Measurements from ENCODE around the gene PLA2G4E. TPM values are rescaled to one million over a fixed set of nuclear protein-coding genes. Genes with fewer than 3 reads are reported as not detected.

Gene PLA2G4E
- total and polyA plus RNA-seq, 7 donors, result 0.13 TPM; not detected in 6

- Histone ChIP-seq H3K4me1 (no peaks in the 10 kb centered on the region), H3K9me3 (no peaks in the 10 kb centered on the region), H3K4me3 (no peak overlapping the region), H3K27me3 (peaks cover 0 to 7% (median 0%) of the 10 kb centered on the region in 3 donors), H3K27ac (no peak overlapping the region), H3K36me3 (no peaks in the 10 kb centered on the region)
- DNase-seq, result no peak
- intact Hi-C loops (cut with DNase I), result no loop called here
- 94 to 95% methylated on average over 14 of the region's 14 CpGs for WGBS, 2 donors
- TF ChIP-seq POLR2AphosphoS5 (IDR thresholded peaks at IDR 0.05), result no peak
- no peak for TF ChIP-seq POLR2A (IDR thresholded peaks at IDR 0.05)
- no peak for TF ChIP-seq CTCF (IDR thresholded peaks at IDR 0.05)
Observed at GRCh38 chr15:42068601-42069000, 47.8 kb upstream of the PLA2G4E start.

- intact Hi-C loops (cut with DNase I), result no loop called here
- DNase-seq, result no peak
- H3K4me3 ChIP-seq, result no peak overlapping the region
- no peak overlapping the region for H3K27ac ChIP-seq
- H3K27me3 ChIP-seq, result peaks cover 0 to 7% (median 0%) of the 10 kb centered on the region in 3 donors
- TF ChIP-seq POLR2A (IDR thresholded peaks at IDR 0.05) (no peak), POLR2AphosphoS5 (IDR thresholded peaks at IDR 0.05) (no peak), CTCF (IDR thresholded peaks at IDR 0.05) (no peak), EP300 (IDR thresholded peaks at IDR 0.05) (no peak)
- H3K36me3 ChIP-seq, result no peaks in the 10 kb centered on the region
- no peaks in the 10 kb centered on the region for H3K9me3 ChIP-seq
- WGBS, 2 donors, result 35 to 47% methylated on average over 10 of the region's 10 CpGs
- no peaks in the 10 kb centered on the region for H3K4me1 ChIP-seq
Observed at GRCh38 chr15:42066764-42067415, 46.0 kb upstream of the PLA2G4E start.

- Histone ChIP-seq H3K4me3 (no peak overlapping the region), H3K27ac (no peak overlapping the region), H3K36me3 (no peaks in the 10 kb centered on the region), H3K27me3 (peaks cover 0 to 7% (median 0%) of the 10 kb centered on the region in 3 donors), H3K4me1 (no peaks in the 10 kb centered on the region), H3K9me3 (no peaks in the 10 kb centered on the region)
- WGBS, 2 donors, result 62 to 71% methylated on average over 7 of the region's 7 CpGs
- no peak for DNase-seq
- intact Hi-C loops (cut with DNase I), result no loop called here
- no peak for TF ChIP-seq CTCF (IDR thresholded peaks at IDR 0.05)
- no peak for TF ChIP-seq EP300 (IDR thresholded peaks at IDR 0.05)
- no peak for TF ChIP-seq POLR2A (IDR thresholded peaks at IDR 0.05)
- no peak for TF ChIP-seq POLR2AphosphoS5 (IDR thresholded peaks at IDR 0.05)
Observed at GRCh38 chr15:42065468-42065867, 44.6 kb upstream of the PLA2G4E start.

- TF ChIP-seq POLR2AphosphoS5 (IDR thresholded peaks at IDR 0.05), result no peak
- TF ChIP-seq POLR2A (IDR thresholded peaks at IDR 0.05), result no peak
- TF ChIP-seq CTCF (IDR thresholded peaks at IDR 0.05), result no peak
- TF ChIP-seq EP300 (IDR thresholded peaks at IDR 0.05), result no peak
- 20 to 32% methylated on average over 7 of the region's 7 CpGs for WGBS, 2 donors
- intact Hi-C loops (cut with DNase I), result no loop called here
Observed at GRCh38 chr15:42065033-42065432, 44.2 kb upstream of the PLA2G4E start.

GRCh38 chr15:42064271-42064670 is 43.4 kb upstream of the PLA2G4E start:
- peaks cover 0 to 7% (median 0%) of the 10 kb centered on the region in 3 donors for H3K27me3 ChIP-seq
- H3K36me3 ChIP-seq, result no peaks in the 10 kb centered on the region
- TF ChIP-seq POLR2A (IDR thresholded peaks at IDR 0.05) (no peak), CTCF (IDR thresholded peaks at IDR 0.05) (no peak), EP300 (IDR thresholded peaks at IDR 0.05) (no peak), POLR2AphosphoS5 (IDR thresholded peaks at IDR 0.05) (no peak)
- WGBS, 2 donors, result 75 to 85% methylated on average over 4 of the region's 4 CpGs
- H3K4me3 ChIP-seq, result no peak overlapping the region
- H3K4me1 ChIP-seq, result no peaks in the 10 kb centered on the region
- H3K27ac ChIP-seq, result no peak overlapping the region
- no peak for DNase-seq
- H3K9me3 ChIP-seq, result no peaks in the 10 kb centered on the region
- intact Hi-C loops (cut with DNase I), result no loop called here

More at GRCh38 chr15:42065033-42065432, 44.2 kb upstream of the PLA2G4E start:
- peaks cover 0 to 7% (median 0%) of the 10 kb centered on the region in 3 donors for H3K27me3 ChIP-seq
- H3K4me3 ChIP-seq, result no peak overlapping the region
- H3K9me3 ChIP-seq, result no peaks in the 10 kb centered on the region
- no peak overlapping the region for H3K27ac ChIP-seq
- no peaks in the 10 kb centered on the region for H3K36me3 ChIP-seq
- no peaks in the 10 kb centered on the region for H3K4me1 ChIP-seq
- no peak for DNase-seq
